ENCODE data around the gene EML6. TPM values are rescaled to one million over a fixed set of nuclear protein-coding genes. Genes with fewer than 3 reads are reported as not detected.
"Not testable (repeated sequence)": the region's sequence is repeated elsewhere in the genome, so short reads cannot be mapped to it uniquely, and the experiment has no call there.

Gene EML6
- polyA plus RNA-seq, 3 donors: 0.22 to 0.85 (median 0.74) TPM

GRCh38 chr2:54981385-54981784 is 257.9 kb downstream of the EML6 start:
- no peak overlapping the region for H3K27ac ChIP-seq (ENCODE audit: low read depth, low read length)
- WGBS, 3 donors: 37 to 69% (median 61%) methylated on average over 2 of the region's 2 CpGs

- H3K27ac ChIP-seq (ENCODE audit: low read depth, low read length): no peak overlapping the region
- WGBS, 3 donors: 36 to 46% (median 41%) methylated on average over 3 of the region's 3 CpGs
Measured at GRCh38 chr2:54983345-54984220, 260.1 kb downstream of the EML6 start.

GRCh38 chr2:54984476-54984875 is 261.0 kb downstream of the EML6 start:
- no peak overlapping the region for H3K27ac ChIP-seq (ENCODE audit: low read depth, low read length)

- no peak overlapping the region for H3K27ac ChIP-seq (ENCODE audit: low read depth, low read length)
- WGBS, 3 donors: 33 to 73% (median 68%) methylated on average over 3 of the region's 3 CpGs
Measured at GRCh38 chr2:54986264-54986663, 262.8 kb downstream of the EML6 start.

GRCh38 chr2:54988612-54989011 is 265.1 kb downstream of the EML6 start:
- 73 to 88% (median 81%) methylated on average over 3 of the region's 3 CpGs for WGBS, 3 donors
- no peak overlapping the region for H3K27ac ChIP-seq (ENCODE audit: low read depth, low read length)

- 95 to 98% (median 97%) methylated on average over 19 of the region's 19 CpGs for WGBS, 3 donors
Measured at GRCh38 chr2:54990694-54991093, 267.2 kb downstream of the EML6 start.

GRCh38 chr2:54995553-54995952 is 272.1 kb downstream of the EML6 start:
- 89 to 99% (median 92%) methylated on average over 3 of the region's 3 CpGs for WGBS, 3 donors
- H3K27ac ChIP-seq (ENCODE audit: low read depth, low read length): no peak overlapping the region

More at GRCh38 chr2:54990694-54991093, 267.2 kb downstream of the EML6 start:
- not testable (repeated sequence) for H3K27ac ChIP-seq (ENCODE audit: low read depth, low read length)

- 89 to 92% (median 90%) methylated on average over 1 of the region's 1 CpG for WGBS, 3 donors
- no peak overlapping the region for H3K27ac ChIP-seq (ENCODE audit: low read depth, low read length)
Measured at GRCh38 chr2:54997826-54998225, 274.4 kb downstream of the EML6 start.

GRCh38 chr2:54999182-54999581 is 275.7 kb downstream of the EML6 start:
- WGBS, 3 donors: 7 to 11% (median 11%) methylated on average over 3 of the region's 3 CpGs
- no peak overlapping the region for H3K27ac ChIP-seq (ENCODE audit: low read depth, low read length)

- H3K27ac ChIP-seq (ENCODE audit: low read depth, low read length): no peak overlapping the region
- 40 to 49% (median 40%) methylated on average over 4 of the region's 4 CpGs for WGBS, 3 donors
Measured at GRCh38 chr2:55000341-55000740, 276.9 kb downstream of the EML6 start.

- 67 to 84% (median 68%) methylated on average over 2 of the region's 2 CpGs for WGBS, 3 donors
- H3K27ac ChIP-seq (ENCODE audit: low read depth, low read length): no peak overlapping the region
Measured at GRCh38 chr2:55001716-55002115, 278.3 kb downstream of the EML6 start.

GRCh38 chr2:55003706-55004639 is 280.5 kb downstream of the EML6 start:
- 80 to 90% (median 88%) methylated on average over 10 of the region's 10 CpGs for WGBS, 3 donors

GRCh38 chr2:55006306-55006705 is 282.8 kb downstream of the EML6 start:
- WGBS, 3 donors: 42 to 48% (median 47%) methylated on average over 3 of the region's 3 CpGs
- H3K27ac ChIP-seq (ENCODE audit: low read depth, low read length): no peak overlapping the region

More at GRCh38 chr2:55003706-55004639, 280.5 kb downstream of the EML6 start:
- H3K27ac ChIP-seq (ENCODE audit: low read depth, low read length): no peak overlapping the region

- H3K27ac ChIP-seq (ENCODE audit: low read depth, low read length): no peak overlapping the region
- WGBS, 3 donors: 7 to 16% (median 13%) methylated on average over 7 of the region's 7 CpGs
Measured at GRCh38 chr2:55009277-55010060, 286.0 kb downstream of the EML6 start.

GRCh38 chr2:55010149-55010591 is 286.7 kb downstream of the EML6 start:
- no peak overlapping the region for H3K27ac ChIP-seq (ENCODE audit: low read depth, low read length)
- 0 to 2% (median 2%) methylated on average over 5 of the region's 5 CpGs for WGBS, 3 donors

GRCh38 chr2:55010915-55011314 is 287.5 kb downstream of the EML6 start:
- H3K27ac ChIP-seq (ENCODE audit: low read depth, low read length): no peak overlapping the region
- 60 to 78% (median 75%) methylated on average over 2 of the region's 2 CpGs for WGBS, 3 donors

- 12 to 39% (median 37%) methylated on average over 6 of the region's 6 CpGs for WGBS, 3 donors
- H3K27ac ChIP-seq (ENCODE audit: low read depth, low read length): no peak overlapping the region
Measured at GRCh38 chr2:55011831-55012671, 288.6 kb downstream of the EML6 start.
